ENCODE results near the gene APEH. TPM values are rescaled to one million over a fixed set of nuclear protein-coding genes. Genes with fewer than 3 reads are reported as not detected.

Gene APEH
- total and polyA plus RNA-seq, 2 donors (not counting 1 experiment from before 2014, with no cell fraction given), result 52.6 to 137 TPM

DNA sequence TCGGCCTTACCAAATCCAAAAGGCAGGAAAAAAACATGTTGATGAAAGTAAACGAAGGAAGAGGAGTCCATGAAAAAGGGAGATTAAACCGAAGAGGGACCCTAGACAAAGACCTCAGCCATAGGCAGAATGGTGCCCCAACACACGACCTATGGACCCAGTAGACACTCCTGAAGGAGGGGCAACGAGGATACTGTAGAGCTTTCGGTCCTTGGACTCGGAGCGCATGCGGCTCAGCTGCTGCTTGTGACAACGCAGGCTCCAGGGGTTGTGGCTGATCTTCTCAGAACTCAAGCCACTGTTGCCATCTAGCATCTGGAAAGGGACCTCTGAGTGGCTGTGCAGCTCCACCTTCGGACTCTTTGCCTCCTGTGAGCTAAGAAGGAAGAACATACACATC, 58.4 kb downstream of the APEH start:
- Histone ChIP-seq H2AFZ (ENCODE audit: low read length) (no peak overlapping the region), H3K27me3 (ENCODE audit: control insufficient read depth, insufficient read depth, low read length) (no peaks in the 10 kb centered on the region), H3K36me3 (ENCODE audit: control insufficient read depth, insufficient read depth, low read length) (peaks cover 24% of the 10 kb centered on the region), H3K4me3 (replicated peaks in 1 of 4; ENCODE audit: control extremely low read depth in 1 of 4, insufficient read depth in 1 of 4, low read depth in 3 of 4, low read length in 4 of 4) (no peak overlapping the region), H3K79me2 (ENCODE audit: control insufficient read depth, insufficient read depth, low read length) (no peaks in the 10 kb centered on the region), H3K9me3 (ENCODE audit: control insufficient read depth, insufficient read depth, low read depth, low read length) (no peaks in the 10 kb centered on the region), H4K20me1 (ENCODE audit: control insufficient read depth, extremely low read depth, insufficient read depth, low read length) (no peaks in the 10 kb centered on the region), H3K4me2 (ENCODE audit: extremely low read depth, insufficient read depth, low read length) (no peak overlapping the region), H3K9ac (ENCODE audit: insufficient read depth, low read length) (no peak overlapping the region), H3K27ac (ENCODE audit: insufficient read depth, low read length) (no peak overlapping the region), H3K4me1 (ENCODE audit: control insufficient read depth, extremely low read depth, insufficient read depth, low read length) (no peaks in the 10 kb centered on the region)
- TF ChIP-seq, protein P1, sequence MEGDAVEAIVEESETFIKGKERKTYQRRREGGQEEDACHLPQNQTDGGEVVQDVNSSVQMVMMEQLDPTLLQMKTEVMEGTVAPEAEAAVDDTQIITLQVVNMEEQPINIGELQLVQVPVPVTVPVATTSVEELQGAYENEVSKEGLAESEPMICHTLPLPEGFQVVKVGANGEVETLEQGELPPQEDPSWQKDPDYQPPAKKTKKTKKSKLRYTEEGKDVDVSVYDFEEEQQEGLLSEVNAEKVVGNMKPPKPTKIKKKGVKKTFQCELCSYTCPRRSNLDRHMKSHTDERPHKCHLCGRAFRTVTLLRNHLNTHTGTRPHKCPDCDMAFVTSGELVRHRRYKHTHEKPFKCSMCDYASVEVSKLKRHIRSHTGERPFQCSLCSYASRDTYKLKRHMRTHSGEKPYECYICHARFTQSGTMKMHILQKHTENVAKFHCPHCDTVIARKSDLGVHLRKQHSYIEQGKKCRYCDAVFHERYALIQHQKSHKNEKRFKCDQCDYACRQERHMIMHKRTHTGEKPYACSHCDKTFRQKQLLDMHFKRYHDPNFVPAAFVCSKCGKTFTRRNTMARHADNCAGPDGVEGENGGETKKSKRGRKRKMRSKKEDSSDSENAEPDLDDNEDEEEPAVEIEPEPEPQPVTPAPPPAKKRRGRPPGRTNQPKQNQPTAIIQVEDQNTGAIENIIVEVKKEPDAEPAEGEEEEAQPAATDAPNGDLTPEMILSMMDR (conservative IDR thresholded peaks at IDR 0.05 in 1 of 2, IDR thresholded peaks at IDR 0.05 in 1 of 2; ENCODE audit: low read depth in 1 of 2, low read length in 2 of 2), result no peak
- TF ChIP-seq EZH2 (IDR thresholded peaks at IDR 0.05; ENCODE audit: low read length, missing control alignments), result no peak
- no peak for DNase-seq (ENCODE audit: low read depth in 2 of 2)

DNA sequence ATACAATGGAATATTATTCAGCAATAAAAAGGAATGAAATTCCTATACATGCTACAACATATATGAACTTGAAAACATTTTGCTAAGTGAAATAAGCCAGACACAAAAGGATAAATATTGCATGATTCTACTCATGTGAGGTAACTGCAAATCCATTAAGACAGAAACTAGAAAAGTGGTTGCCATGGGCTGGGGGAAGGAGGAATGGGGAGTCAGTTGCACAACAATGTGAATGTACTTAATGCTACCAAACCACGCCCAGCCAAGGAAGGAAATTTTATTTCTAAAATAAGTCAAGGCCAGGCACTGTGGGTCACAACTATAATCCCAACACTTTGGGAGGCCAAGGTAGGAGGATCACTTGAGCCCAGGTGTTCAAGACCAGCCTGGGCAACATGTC, 59.4 kb downstream of the APEH start:
- Histone ChIP-seq H3K4me1 (ENCODE audit: control insufficient read depth, extremely low read depth, insufficient read depth, low read length) (no peaks in the 10 kb centered on the region), H3K9ac (ENCODE audit: insufficient read depth, low read length) (no peak overlapping the region), H3K4me3 (replicated peaks in 1 of 4; ENCODE audit: control extremely low read depth in 1 of 4, insufficient read depth in 1 of 4, low read depth in 3 of 4, low read length in 4 of 4) (no peak overlapping the region), H3K79me2 (ENCODE audit: control insufficient read depth, insufficient read depth, low read length) (no peaks in the 10 kb centered on the region), H3K27ac (ENCODE audit: insufficient read depth, low read length) (no peak overlapping the region), H3K9me3 (ENCODE audit: control insufficient read depth, insufficient read depth, low read depth, low read length) (no peaks in the 10 kb centered on the region), H2AFZ (ENCODE audit: low read length) (no peak overlapping the region), H3K27me3 (ENCODE audit: control insufficient read depth, insufficient read depth, low read length) (no peaks in the 10 kb centered on the region), H3K4me2 (ENCODE audit: extremely low read depth, insufficient read depth, low read length) (no peak overlapping the region), H3K36me3 (ENCODE audit: control insufficient read depth, insufficient read depth, low read length) (peaks cover 24% of the 10 kb centered on the region), H4K20me1 (ENCODE audit: control insufficient read depth, extremely low read depth, insufficient read depth, low read length) (no peaks in the 10 kb centered on the region)
- no peak for TF ChIP-seq EZH2 (IDR thresholded peaks at IDR 0.05; ENCODE audit: low read length, missing control alignments)
- TF ChIP-seq, protein P1 (conservative IDR thresholded peaks at IDR 0.05 in 1 of 2, IDR thresholded peaks at IDR 0.05 in 1 of 2; ENCODE audit: low read depth in 1 of 2, low read length in 2 of 2), result no peak
- no peak for DNase-seq (ENCODE audit: low read depth in 2 of 2)

Other genes with a start within 250 kb of the APEH start
- 3.3 and 5.6 TPM in 2 replicates for gene NICN1, start 245.0 kb upstream of the APEH start, total RNA-seq
- gene NICN1, start 245.0 kb upstream of the APEH start, polyA plus RNA-seq, result 9.0 and 10.5 TPM in 2 replicates
- 19.8 and 48.7 TPM in 2 replicates for gene DAG1, start 204.1 kb upstream of the APEH start, total RNA-seq
- 48.7 and 49.8 TPM in 2 replicates for gene DAG1, start 204.1 kb upstream of the APEH start, polyA plus RNA-seq
- under 0.01 TPM in 2 replicates for gene BSN, start 119.9 kb upstream of the APEH start, total RNA-seq
- gene BSN, start 119.9 kb upstream of the APEH start, polyA plus RNA-seq, result 0.01 TPM in 2 replicates
- gene MST1, start 15.1 kb downstream of the APEH start, total RNA-seq, result 5.1 and 6.6 TPM in 2 replicates
- gene MST1, start 15.1 kb downstream of the APEH start, polyA plus RNA-seq, result 3.5 and 4.0 TPM in 2 replicates
- gene RNF123, start 15.2 kb downstream of the APEH start, total RNA-seq, result 19.5 and 27.1 TPM in 2 replicates
- gene RNF123, start 15.2 kb downstream of the APEH start, polyA plus RNA-seq, result 16.5 and 21.8 TPM in 2 replicates
- under 0.01 and 0.33 TPM in 2 replicates for gene AMIGO3, start 45.3 kb downstream of the APEH start, total RNA-seq
- gene AMIGO3, start 45.3 kb downstream of the APEH start, polyA plus RNA-seq, result 0.17 TPM in 1 of 2 replicates, not detected in the other
- gene GMPPB, start 49.6 kb downstream of the APEH start, total RNA-seq, result 13.6 and 14.4 TPM in 2 replicates
- 13.7 and 18.3 TPM in 2 replicates for gene GMPPB, start 49.6 kb downstream of the APEH start, polyA plus RNA-seq
- gene IP6K1, start 112.2 kb downstream of the APEH start, total RNA-seq, result 28.8 and 30.2 TPM in 2 replicates
- 38.8 and 45.4 TPM in 2 replicates for gene IP6K1, start 112.2 kb downstream of the APEH start, polyA plus RNA-seq
- gene CDHR4, start 125.5 kb downstream of the APEH start, total RNA-seq, result under 0.01 TPM in 1 of 2 replicates, not detected in the other
- gene CDHR4, start 125.5 kb downstream of the APEH start, polyA plus RNA-seq, result not detected in 2 replicates
- gene INKA1, start 128.9 kb downstream of the APEH start, total RNA-seq, result 3.3 and 7.3 TPM in 2 replicates
- 2.9 and 6.5 TPM in 2 replicates for gene INKA1, start 128.9 kb downstream of the APEH start, polyA plus RNA-seq
- gene UBA7, start 139.6 kb downstream of the APEH start, total RNA-seq, result 50.1 and 57.1 TPM in 2 replicates
- gene UBA7, start 139.6 kb downstream of the APEH start, polyA plus RNA-seq, result 22.8 and 33.7 TPM in 2 replicates
- 0.77 and 2.0 TPM in 2 replicates for gene TRAIP, start 182.2 kb downstream of the APEH start, total RNA-seq
- gene TRAIP, start 182.2 kb downstream of the APEH start, polyA plus RNA-seq, result 2.5 and 7.0 TPM in 2 replicates
- gene CAMKV, start 195.6 kb downstream of the APEH start, total RNA-seq, result not detected in 2 replicates
- 0.06 TPM in 1 of 2 replicates, not detected in the other for gene CAMKV, start 195.6 kb downstream of the APEH start, polyA plus RNA-seq
- gene MST1R, start 229.5 kb downstream of the APEH start, total RNA-seq, result 1.5 and 3.0 TPM in 2 replicates
- 0.52 and 1.2 TPM in 2 replicates for gene MST1R, start 229.5 kb downstream of the APEH start, polyA plus RNA-seq

Measured in fibroblast of lung (primary cell).